C4-2B (cell line): Measurements from ENCODE around the gene BCL2L15.

Source experiments
- ZFX ChIP-seq: fragments of 450-650 bp; IDR thresholded peaks from 2 replicates; pipeline ENCODE4 v1.6.1; 2017
- TF ChIP-seq, protein P1 (sequence below): fragments of 450-650 bp; conservative IDR thresholded peaks from 2 replicates; pipeline ENCODE4 v1.5.1; 2017; ENCODE audit warnings: mild to moderate bottlenecking

DNA sequence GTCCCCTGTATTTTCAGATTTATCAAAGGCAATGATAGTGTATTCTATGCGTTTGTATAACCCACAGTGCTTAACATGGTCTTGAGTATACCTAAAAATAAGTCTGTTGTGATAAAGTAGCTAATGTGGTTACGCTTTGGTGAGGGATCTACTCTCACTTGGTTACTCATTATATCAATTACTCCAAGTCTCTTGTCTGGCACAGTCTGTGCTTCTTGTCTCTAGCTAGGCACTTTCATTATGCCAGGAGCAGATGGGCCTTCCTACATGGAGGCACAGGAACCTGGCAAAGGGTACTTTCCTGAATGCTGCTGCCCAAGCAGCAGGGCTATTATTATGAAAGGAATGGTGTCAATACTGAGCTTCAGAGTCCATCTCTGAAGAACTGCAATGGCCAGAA, 11.7 kb downstream of the BCL2L15 start:
- TF ChIP-seq, protein P1, sequence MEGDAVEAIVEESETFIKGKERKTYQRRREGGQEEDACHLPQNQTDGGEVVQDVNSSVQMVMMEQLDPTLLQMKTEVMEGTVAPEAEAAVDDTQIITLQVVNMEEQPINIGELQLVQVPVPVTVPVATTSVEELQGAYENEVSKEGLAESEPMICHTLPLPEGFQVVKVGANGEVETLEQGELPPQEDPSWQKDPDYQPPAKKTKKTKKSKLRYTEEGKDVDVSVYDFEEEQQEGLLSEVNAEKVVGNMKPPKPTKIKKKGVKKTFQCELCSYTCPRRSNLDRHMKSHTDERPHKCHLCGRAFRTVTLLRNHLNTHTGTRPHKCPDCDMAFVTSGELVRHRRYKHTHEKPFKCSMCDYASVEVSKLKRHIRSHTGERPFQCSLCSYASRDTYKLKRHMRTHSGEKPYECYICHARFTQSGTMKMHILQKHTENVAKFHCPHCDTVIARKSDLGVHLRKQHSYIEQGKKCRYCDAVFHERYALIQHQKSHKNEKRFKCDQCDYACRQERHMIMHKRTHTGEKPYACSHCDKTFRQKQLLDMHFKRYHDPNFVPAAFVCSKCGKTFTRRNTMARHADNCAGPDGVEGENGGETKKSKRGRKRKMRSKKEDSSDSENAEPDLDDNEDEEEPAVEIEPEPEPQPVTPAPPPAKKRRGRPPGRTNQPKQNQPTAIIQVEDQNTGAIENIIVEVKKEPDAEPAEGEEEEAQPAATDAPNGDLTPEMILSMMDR = no peak
- TF ChIP-seq ZFX = no peak
